VCaP (cell line): ENCODE results near the gene TNFAIP8L1.

Source experiments
- H3K27ac ChIP-seq: fragments of 450-650 bp; 2 replicates; pipeline ENCODE4 v1.5.1; 2017
- TF ChIP-seq, protein P1 (sequence below): fragments of 450-650 bp; conservative IDR thresholded peaks from 2 replicates; pipeline ENCODE4 v1.5.1; 2017; ENCODE audit warnings: mild to moderate bottlenecking, moderate library complexity

TNFAIP8L1 gene

DNA sequence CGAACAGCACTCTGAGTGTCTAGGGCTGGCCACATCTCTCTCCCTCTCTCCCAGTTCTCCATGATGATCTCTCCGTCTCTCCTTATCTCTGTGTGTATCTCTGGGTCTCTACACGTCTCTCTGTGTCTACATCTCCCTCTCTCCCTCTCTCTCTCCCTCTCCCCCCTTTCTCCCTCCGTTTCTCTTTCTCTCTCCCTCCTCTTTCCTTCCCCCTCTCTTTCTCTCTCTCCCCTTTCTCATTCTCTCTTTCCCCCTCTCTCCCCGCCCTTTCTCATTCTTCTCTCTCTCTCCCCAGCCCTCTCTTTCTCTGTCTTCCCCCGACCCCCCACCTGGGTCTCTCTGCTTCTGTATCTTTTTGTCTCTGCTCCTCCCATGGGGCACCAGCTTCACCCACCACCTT lies 21.3 kb upstream of the TNFAIP8L1 start:
- TF ChIP-seq, protein P1, sequence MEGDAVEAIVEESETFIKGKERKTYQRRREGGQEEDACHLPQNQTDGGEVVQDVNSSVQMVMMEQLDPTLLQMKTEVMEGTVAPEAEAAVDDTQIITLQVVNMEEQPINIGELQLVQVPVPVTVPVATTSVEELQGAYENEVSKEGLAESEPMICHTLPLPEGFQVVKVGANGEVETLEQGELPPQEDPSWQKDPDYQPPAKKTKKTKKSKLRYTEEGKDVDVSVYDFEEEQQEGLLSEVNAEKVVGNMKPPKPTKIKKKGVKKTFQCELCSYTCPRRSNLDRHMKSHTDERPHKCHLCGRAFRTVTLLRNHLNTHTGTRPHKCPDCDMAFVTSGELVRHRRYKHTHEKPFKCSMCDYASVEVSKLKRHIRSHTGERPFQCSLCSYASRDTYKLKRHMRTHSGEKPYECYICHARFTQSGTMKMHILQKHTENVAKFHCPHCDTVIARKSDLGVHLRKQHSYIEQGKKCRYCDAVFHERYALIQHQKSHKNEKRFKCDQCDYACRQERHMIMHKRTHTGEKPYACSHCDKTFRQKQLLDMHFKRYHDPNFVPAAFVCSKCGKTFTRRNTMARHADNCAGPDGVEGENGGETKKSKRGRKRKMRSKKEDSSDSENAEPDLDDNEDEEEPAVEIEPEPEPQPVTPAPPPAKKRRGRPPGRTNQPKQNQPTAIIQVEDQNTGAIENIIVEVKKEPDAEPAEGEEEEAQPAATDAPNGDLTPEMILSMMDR: no peak
- no peak overlapping the region for H3K27ac ChIP-seq

DNA sequence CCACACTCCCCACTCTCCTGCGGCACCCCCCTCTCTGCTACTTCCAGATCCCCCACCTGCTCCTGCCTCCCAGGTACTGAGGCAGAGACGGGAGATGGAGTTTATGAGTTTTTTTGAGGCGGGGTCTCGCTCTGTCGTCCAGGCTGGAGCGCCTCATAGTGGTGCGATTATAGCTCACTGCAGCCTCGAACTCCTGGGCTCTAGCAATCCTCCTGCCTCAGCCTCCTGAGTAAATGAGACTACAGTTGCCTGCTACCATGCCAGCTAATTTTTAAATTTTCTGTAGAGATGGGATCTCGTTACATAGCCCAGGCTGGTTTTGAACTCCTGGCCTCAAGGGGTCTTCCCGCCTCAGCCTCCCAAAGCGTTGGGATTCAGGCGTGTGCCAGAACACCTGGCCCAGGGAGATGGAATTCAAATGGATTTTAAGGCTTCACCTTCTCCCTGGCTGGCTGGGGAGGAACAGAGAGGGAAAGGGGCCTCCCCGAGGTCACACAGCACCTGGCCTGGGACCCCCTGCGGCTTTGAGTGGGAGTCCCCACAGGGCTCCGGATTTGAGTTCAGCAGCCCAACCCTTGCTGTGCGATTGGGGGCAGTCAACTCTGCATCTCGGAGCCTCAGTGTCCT lies 19.5 kb upstream of the TNFAIP8L1 start:
- TF ChIP-seq, protein P1: no peak
- no peak overlapping the region for H3K27ac ChIP-seq

DNA sequence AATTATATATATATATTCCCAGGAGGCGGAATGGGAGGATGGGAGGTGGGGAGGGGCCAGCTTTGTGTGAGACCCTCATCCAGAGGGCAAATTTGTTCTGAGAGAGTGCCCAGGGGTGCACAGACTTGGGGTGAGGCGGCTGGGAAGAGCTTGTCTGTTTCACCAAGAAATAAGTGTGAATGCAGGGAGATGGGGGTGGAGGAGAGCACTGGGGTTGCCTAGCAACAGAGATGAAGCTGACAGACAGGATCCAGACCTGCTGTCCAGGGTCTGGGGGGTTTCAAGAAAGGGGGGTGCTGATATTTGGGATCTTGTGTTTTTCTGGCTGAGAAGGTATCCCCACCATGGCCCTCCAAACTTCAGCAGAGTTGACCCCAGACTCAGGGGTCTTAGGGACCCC lies 18.6 kb upstream of the TNFAIP8L1 start:
- TF ChIP-seq, protein P1: no peak
- no peak overlapping the region for H3K27ac ChIP-seq

DNA sequence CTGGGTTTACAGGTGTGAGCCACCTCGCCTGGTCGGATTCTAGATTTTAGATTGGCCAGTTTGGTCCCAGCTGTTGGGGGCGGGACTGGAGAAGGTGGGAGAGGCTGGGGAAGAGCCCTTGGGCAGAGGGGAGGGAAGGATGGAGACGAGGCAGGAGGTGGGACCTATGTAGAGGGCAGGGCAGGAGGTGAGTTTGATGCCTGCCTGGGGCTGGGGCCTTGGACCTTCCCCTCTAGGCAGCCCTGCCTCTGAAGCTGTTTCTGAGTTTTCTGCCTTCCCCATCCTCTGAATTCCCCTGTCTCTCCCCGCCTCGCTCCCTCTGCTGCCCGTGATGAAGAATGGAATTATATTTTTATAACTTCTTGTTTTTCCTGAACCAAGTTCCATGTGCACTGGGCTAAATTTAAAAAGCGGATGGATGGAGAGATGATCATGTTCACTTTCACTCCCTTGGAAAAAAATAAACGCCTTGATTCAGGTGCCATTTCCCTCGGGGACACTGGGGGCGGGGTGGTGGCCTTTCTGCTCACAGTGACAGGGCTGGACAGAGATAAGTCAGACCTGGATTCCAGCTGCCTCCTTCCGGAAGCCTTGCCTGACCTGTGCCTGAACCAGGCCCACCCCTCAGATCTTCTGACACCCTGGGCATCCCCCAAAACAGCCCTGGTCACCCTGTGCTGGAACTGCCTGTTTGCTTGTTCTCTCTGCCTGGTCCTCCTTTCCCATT lies 16.5 kb upstream of the TNFAIP8L1 start:
- TF ChIP-seq, protein P1: no peak; the same call in 1 of the 2 replicates
- H3K27ac ChIP-seq: no peak overlapping the region

DNA sequence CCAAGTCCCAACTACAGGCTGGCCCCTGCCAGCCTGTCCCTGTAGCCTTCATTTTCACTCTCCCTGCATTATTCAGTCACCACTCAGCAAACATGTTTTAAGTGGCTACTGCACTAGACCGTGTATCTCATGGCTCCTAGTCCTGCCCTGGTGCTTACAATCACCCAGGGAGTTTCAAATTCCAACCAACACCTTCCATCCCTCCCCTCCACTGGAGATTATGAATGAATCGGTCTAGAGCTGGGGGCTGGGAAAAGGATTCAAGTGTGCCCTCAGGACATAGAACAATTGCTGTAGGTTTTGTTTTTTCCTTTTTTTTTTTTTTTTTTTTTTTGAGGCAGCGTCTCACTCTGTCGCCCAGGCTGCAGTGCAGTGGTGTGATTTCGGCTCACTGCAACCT lies 15.0 kb upstream of the TNFAIP8L1 start:
- no peak overlapping the region for H3K27ac ChIP-seq
- TF ChIP-seq, protein P1: no peak

DNA sequence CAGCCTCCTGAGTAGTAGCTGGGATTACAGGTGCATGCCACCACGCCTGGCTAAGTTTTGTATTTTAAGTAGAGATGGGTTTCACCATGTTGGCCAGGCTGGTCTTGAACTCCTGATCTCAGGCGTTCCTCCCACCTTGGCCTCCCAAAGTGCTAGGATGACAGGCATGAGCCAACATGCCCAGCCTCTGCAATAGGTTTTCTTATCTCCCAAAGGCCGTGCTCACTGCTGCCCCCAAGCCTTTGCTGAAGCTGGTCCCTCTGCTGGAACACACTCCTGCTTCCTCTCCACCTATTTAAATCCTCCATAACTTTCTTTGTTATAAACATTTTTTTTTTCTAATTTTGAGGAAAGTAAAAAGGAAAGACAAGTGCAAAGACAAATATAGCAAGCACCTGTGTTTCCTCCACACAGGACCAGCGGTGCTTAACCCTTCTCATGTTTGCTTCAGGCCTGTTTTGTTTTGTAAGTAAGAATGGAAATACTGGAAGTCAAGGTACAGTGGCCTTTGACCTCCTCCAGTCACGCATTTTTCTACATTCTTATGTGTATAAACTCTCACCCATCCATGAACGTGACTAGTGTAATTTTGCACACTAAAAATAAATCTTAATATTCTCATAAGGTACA lies 14.5 kb upstream of the TNFAIP8L1 start:
- TF ChIP-seq, protein P1: peak; percentile 36
- H3K27ac ChIP-seq: no peak overlapping the region

DNA sequence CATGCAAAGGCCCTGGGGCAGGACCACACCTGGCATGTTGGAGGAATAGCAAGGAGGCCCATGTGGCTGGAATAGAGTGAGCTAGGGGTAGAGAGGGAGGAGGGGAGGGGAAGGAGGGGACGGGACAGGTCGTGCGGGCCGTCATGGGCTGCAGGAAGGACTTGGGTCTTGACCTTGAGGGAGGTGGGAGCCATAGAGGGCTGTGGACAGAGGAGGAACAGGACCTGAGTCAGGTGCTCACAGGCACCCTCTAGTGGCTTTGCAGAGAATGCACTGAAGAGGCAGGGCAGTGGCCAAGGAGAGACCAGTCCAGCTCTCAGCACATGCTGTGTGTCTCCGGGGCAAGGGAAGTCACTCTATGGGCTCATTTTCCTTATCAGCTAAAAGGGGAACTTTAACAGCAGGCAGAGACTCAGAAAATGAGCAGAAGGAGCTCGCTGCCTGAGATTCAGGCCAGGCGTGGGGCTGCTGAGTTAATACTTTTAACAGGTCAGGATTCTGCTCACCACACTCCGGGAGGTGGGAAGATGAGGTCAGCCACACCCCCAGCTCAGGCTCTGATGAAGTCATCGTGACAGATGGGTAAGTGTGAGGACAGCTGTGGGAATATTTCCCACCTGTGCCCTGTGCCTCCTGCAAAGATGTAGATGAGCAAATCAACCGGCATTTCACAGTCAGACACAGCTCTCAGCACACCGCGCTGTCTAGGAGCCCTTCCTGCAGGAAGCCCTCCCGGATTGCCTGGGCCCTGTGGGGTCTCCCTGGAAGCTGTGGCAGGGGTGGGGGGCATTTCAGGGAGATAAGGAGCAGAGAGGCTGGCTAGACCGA lies 6.0 kb upstream of the TNFAIP8L1 start:
- H3K27ac ChIP-seq: no peak overlapping the region
- TF ChIP-seq, protein P1: peak; percentile 75
